NCI-H82 (cell line): ENCODE measurements around the gene NSMF.

Experiments
- DNase-seq: peaks from one replicate; lab custom pipeline; 2025; lab: John Stamatoyannopoulos, UW

NSMF gene

GRCh38 chr9:137459152-137459600 is at the start of gene NSMF:
TSS of gene NSMF (minus strand) at chr9:137459334. CDS start at chr9:137459102, 232 bp downstream.
- DNase-seq = peak; percentile 94

DNA sequence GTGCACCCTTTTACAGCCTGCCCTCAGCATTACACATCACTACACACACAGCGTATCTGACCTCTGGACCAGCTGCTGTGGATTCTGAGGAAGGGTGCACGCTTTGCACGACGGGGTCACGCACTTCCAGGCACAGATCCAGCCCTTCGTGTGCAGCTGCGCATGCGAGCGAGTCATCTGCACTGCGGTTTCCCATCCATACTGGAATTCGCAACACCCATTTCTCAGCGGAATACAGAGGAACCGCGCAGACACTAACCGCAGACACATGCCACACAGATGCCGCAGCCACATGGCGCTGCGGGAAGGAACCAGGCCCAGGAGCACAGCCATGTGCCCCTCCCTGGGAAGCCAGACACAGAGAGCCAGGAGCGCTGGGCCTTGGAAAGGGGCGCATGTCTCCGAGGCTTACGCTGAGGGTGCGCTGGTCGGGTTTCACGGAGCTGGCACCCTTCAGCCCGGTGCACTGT is 47.6 kb upstream of the NSMF start:
- peak; percentile 24 for DNase-seq

- DNase-seq = no peak
Measured at GRCh38 chr9:137506274-137506673, 47.1 kb upstream of the NSMF start.

DNA sequence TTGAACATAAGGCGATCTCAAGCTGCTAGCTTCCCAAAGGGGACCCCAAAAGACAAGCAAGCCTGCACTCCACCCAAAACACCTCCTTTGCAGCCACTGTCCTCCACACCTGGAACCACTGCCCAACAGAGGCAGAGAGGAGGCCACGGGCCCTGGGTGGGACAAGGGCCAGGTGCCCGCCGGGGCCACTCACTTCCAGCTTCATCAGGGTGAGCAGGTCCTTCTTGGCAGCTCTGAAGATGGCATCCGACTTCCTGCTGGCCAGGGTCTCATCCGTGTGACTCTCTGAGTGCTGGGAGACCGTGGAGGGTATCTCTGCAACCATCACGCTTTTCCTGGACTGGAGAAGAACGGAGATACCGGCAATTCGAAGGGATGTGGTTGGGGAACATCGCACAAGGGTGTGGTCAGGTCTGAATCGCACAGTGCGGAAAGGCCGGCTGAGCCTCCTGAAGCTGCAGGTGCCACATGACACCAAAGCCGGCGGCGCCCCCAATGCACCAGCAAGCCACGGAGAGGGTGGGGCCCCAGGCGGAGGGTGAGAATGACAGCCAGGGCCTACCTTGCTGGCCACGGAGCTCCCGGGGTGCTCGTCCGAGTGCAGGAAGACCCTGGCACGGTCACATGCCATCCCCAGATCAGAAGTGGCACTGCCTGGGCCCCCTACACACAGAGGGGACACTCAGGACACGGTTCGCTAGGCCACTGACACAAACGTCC is 46.4 kb upstream of the NSMF start:
- DNase-seq = no peak

DNA sequence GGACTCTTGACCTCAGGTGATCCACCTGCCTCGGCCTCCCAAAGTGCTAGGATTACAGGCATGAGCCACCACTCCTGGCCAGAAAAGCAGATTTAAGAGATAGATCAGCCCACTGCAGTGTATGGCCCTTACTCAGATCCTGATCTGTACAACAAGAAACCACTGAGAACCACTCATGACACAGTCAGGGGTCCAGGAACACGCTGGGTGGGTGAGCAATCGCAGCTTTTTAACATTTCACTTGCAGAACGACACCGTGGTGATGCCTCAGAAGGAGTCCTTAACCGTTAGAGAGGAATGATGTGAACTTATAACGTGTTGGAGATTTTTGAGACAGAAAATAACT is 45.3 kb upstream of the NSMF start:
- peak; percentile 20 for DNase-seq

- DNase-seq = no peak
Measured at GRCh38 chr9:137502008-137502911, 43.1 kb upstream of the NSMF start.

GRCh38 chr9:137501457-137501856 is 42.3 kb upstream of the NSMF start:
- DNase-seq = no peak

- DNase-seq = no peak
Measured at GRCh38 chr9:137500666-137501397, 41.7 kb upstream of the NSMF start.

DNA sequence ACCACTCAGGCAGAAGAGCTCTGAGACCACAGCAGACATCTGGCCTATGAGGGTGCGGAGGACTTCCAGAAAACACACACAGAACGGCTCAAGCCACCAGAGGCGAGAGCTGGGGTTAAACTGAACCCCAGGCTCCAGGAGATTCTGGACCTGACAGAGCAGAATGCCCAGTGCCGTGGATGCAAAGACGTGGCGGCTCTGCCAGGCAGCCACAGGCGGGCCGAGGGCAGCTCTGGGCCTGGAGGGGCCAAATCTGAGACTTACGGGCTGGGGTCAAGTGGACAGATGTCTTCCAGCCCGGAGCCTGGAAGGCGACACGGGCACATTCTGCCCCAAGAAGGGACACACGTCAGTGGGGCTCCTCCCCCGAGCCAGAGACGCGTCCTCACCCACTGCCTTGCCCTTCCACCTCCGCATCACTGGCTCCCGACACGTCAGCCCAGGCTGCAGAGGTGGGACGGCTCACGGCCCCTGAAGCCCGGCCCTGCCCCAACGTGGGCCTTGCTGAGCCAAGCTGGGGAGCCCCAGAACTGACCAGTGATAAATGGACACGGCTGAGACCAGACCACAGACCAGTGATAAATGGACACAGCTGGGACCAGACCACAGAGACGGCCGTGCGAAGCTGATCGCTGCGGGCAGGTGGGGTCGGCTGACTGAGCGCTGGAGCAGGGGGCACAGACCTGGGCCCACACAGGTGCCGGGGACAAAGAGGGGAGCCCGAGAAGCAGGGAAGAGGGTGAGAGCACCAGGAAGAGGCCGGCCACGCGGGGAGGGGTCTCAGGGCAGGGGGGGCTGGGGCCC is 40.9 kb upstream of the NSMF start:
- no peak for DNase-seq

DNA sequence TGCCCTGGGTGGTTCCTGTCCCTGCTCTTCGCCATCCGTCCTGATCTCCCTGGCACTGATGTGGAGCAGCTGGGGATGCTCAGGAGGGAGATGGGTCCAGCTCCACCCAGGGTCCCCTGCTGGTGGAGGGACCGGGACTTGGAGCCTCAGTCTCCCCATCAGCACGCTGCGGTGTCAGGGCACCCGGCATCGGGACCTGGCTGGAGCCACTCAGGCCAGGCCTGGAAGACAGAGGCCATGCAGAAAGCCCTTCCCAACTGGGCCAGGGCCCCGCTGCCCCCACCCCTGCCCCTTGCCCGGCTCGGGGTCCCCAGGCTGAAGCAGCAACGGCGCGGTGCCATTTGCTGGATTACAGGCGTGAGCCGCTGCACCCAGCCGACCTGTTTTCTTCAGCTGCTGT is 40.3 kb upstream of the NSMF start:
- DNase-seq = no peak

DNA sequence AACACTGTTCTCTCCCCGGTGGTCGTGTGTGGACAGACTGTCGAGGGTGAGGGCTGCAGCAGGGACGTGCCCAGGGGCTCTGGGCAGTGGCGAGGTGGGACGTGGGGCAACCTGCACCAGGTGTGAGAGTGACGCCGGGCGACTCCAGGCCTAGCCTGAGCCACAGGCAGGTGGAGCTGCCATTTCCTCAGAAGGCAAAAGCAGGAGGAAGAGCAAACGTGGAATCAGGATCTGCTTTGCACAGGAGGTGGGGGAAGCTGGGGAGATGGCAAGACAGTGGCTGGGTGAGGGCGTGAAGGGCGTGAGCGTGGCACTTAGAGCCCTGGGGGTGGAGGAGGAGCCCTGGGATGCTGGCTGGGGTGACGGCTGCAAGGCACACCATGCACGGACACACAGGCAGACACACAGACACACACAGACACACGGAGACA is 39.6 kb upstream of the NSMF start:
- no peak for DNase-seq

- no peak for DNase-seq
Measured at GRCh38 chr9:137497921-137498719, 39.0 kb upstream of the NSMF start.

GRCh38 chr9:137496601-137497375 is 37.7 kb upstream of the NSMF start:
- DNase-seq = no peak

GRCh38 chr9:137494550-137495351 is 35.6 kb upstream of the NSMF start:
- no peak for DNase-seq

- DNase-seq = no peak
Measured at GRCh38 chr9:137494104-137494544, 35.0 kb upstream of the NSMF start.

- no peak for DNase-seq
Measured at GRCh38 chr9:137493364-137494103, 34.4 kb upstream of the NSMF start.

- peak; percentile 70 for DNase-seq
Measured at GRCh38 chr9:137492464-137493363, 33.6 kb upstream of the NSMF start.
